H1 (cell line): ENCODE data around the gene DNASE2B. TPM values are rescaled to one million over a fixed set of nuclear protein-coding genes. Genes with fewer than 3 reads are reported as not detected.

ENCODE experiments used
- CBX5 ChIP-seq: fragments of 300-800, 300-1000 bp; sonication (generic); IDR thresholded peaks from 2 replicates; pipeline ENCODE4 v1.7.1; 2016; ENCODE audit warnings: antibody characterized with exemption, low read length, low read depth
- EGR1 ChIP-seq: IDR thresholded peaks from 2 replicates; pipeline ENCODE4 v1.6.1; 2011; ENCODE audit warnings: low read depth, low read length, borderline replicate concordance
- KDM1A ChIP-seq: fragments of 200-600, 300-600 bp; sonication (generic); IDR thresholded peaks from 2 replicates; pipeline ENCODE4 v1.7.1; 2016; ENCODE audit warnings: mild to moderate bottlenecking, low read length, borderline replicate concordance
- RFX5 ChIP-seq: IDR thresholded peaks from 2 replicates; pipeline ENCODE4 v1.6.1; 2011; ENCODE audit warnings: low read depth, low read length, improper control_type of control experiment, borderline replicate concordance
- TAF7 ChIP-seq: optimal IDR thresholded peaks from 2 replicates; pipeline ENCODE3; 2011; ENCODE audit warnings: low read depth, mild to moderate bottlenecking, inconsistent platforms, low read length, moderate library complexity, borderline replicate concordance
- USF2 ChIP-seq: IDR thresholded peaks from 2 replicates; pipeline ENCODE4 v1.6.1; 2011; ENCODE audit warnings: low read length, improper control_type of control experiment
- polyA plus RNA-seq, 7 experiments: library from polyadenylated mRNA; depleted of rRNA in 3 of 7; stranded (reverse) in 5 of 7; unstranded in 2 of 7; fragments of >200 nt in 5 of 7; fragments of 200-250 nt in 2 of 7; gene quantifications; 1 replicate in 5 of 7; 2 replicates in 1 of 7; 4 replicates in 1 of 7; pipeline versions ENCODE4 v1.2.1 to v1.2.3, GENCODE V29; 2011 to 2013; ENCODE audit warnings: missing spikeins in 2 of 7, mixed read lengths in 2 of 7
- total RNA-seq: library from RNA; stranded (reverse); fragmentation: NEBNext Ultra II Directional; extraction: Animal tissue kit (Norgen Biotek cat#: 25700); gene quantifications from 2 replicates; pipeline ENCODE4 v1.2.1, GENCODE V29; 2021

Gene DNASE2B
- total and polyA plus RNA-seq, 2 of the 8 experiments (the other 6 are each of a cell fraction or from before 2014, with no cell fraction given): not detected

DNA sequence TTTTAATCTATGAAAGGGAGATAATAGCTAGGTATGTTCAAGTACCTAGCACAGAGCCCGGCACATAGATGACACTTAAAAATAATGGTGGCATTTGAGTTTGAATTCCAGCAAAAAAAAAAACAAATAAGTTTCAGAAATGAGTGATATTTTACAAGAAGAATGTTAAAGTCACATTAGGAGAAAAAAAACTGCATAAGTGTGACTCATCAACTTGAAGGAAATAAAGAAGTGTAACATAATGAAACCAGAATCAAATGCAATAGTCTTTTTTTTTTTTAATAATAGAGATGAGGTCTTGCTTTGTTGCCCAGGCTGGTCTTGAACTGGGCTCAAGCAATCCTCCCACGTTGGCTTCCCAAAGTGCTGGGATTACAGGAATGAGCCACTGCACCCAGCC, 17.1 kb downstream of the DNASE2B start (continued):
- no peak for TF ChIP-seq CBX5
- no peak for TF ChIP-seq EGR1
- no peak for TF ChIP-seq USF2
- no peak for TF ChIP-seq KDM1A
- TF ChIP-seq RFX5: no peak
- no peak for TF ChIP-seq TAF7
